Smooth muscle cell (in vitro differentiated cells): ENCODE results near the gene ANKS1A. TPM values are rescaled to one million over a fixed set of nuclear protein-coding genes. Genes with fewer than 3 reads are reported as not detected.

ENCODE experiments used
- DNase-seq: peaks from one replicate; lab custom pipeline; 2025; ENCODE audit not compliant: unreplicated experiment; lab: John Stamatoyannopoulos, UW
- H2AFZ ChIP-seq: fragments of 200-600 bp; sonication (generic); 2 replicates; pipeline ENCODE4 v1.6.0; 2016; ENCODE audit warnings: antibody characterized with exemption, low read depth, mild to moderate bottlenecking
- H3F3A ChIP-seq: fragments of 200-600 bp; sonication (generic); 2 replicates; pipeline ENCODE4 v1.6.0; 2017; ENCODE audit warnings: antibody characterized with exemption, low read depth
- H3K27ac ChIP-seq: fragments of 200-600 bp; sonication (generic); 2 replicates; pipeline ENCODE4 v1.5.1; 2016; ENCODE audit warnings: low read depth, mild to moderate bottlenecking
- H3K27me3 ChIP-seq: fragments of 200-600 bp; sonication (generic); 2 replicates; pipeline ENCODE4 v1.6.1; 2016; ENCODE audit warnings: low read depth, mild to moderate bottlenecking
- H3K36me3 ChIP-seq: fragments of 200-600 bp; sonication (generic); 2 replicates; pipeline ENCODE4 v1.5.1; 2016; ENCODE audit warnings: low read depth
- H3K4me1 ChIP-seq: fragments of 200-600 bp; sonication (generic); 2 replicates; pipeline ENCODE4 v1.5.1; 2016; ENCODE audit warnings: low read depth
- H3K4me2 ChIP-seq: fragments of 200-600 bp; sonication (generic); 2 replicates; pipeline ENCODE4 v1.6.0; 2016; ENCODE audit warnings: mild to moderate bottlenecking
- H3K4me3 ChIP-seq: fragments of 200-600 bp; sonication (generic); 2 replicates; pipeline ENCODE4 v1.5.1; 2016; ENCODE audit warnings: mild to moderate bottlenecking
- H3K79me2 ChIP-seq: fragments of 200-600 bp; sonication (generic); 2 replicates; pipeline ENCODE4 v1.6.0; 2016; ENCODE audit warnings: low read depth, mild to moderate bottlenecking
- H3K9ac ChIP-seq: fragments of 200-600 bp; sonication (generic); 2 replicates; pipeline ENCODE4 v1.6.0; 2016; ENCODE audit warnings: low read depth
- H3K9me3 ChIP-seq: fragments of 200-600 bp; sonication (generic); replicated peaks from 2 replicates; pipeline ENCODE4 v1.5.1; 2016; ENCODE audit warnings: low read depth
- H4K20me1 ChIP-seq: fragments of 200-600 bp; sonication (generic); 2 replicates; pipeline ENCODE4 v1.6.0; 2016; ENCODE audit warnings: low read depth
- WGBS: methylation state at CpG from one replicate; pipeline ENCODE4 v1.1.7; 2016; ENCODE audit warnings: low lambda C conversion rate; 5-methylcytosine and 5-hydroxymethylcytosine counted together
- polyA plus RNA-seq: library from polyadenylated mRNA; unstranded; fragments of >200 nt; fragmentation: Nextera tagmentation; extraction: Ambion mirVana; gene quantifications from 2 replicates; pipeline ENCODE4 v1.2.1, GENCODE V29; 2016
- total RNA-seq: library from RNA; depleted of rRNA; stranded (reverse); fragments of >200 nt; gene quantifications from 2 replicates; pipeline ENCODE4 v1.2.3, GENCODE V29; 2014
- TF ChIP-seq, protein P1 (sequence below): fragments of 200-600 bp; sonication (generic); IDR thresholded peaks from 2 replicates; pipeline ENCODE4 v1.5.1; 2017; ENCODE audit warnings: borderline replicate concordance, mild to moderate bottlenecking, antibody characterized with exemption; ENCODE audit not compliant: insufficient read depth, poor library complexity, severe bottlenecking

The ANKS1A gene
- total and polyA plus RNA-seq, 2 experiments from 2014 or later = 28.9 to 39.2 TPM

DNA sequence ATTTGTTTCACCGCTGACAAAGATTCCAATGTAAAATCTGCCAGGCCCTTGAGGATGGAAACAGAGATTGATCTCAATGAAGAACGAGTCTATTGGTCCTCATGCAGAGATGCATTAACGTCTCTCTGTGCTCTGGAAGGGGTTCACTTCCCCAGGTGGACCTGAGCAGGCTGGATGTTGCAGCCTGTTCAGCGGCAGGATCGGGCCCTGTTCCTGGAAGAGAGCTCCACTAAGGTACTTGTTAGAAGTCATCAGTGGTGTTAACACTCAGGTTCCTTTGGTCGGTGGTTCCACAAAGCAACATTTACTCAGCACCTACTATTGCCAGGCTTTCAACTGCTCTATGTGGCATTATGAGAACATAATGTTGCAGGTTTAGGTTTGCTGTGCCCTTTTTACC is 144.6 kb downstream of the ANKS1A start:
- H3K9ac ChIP-seq = no peak overlapping the region
- H3K27ac ChIP-seq = no peak overlapping the region
- H3K4me3 ChIP-seq = no peak overlapping the region
- DNase-seq = no peak
- peaks cover 56% of the 10 kb centered on the region for H3K79me2 ChIP-seq
- H3F3A ChIP-seq = peaks cover 9% of the 10 kb centered on the region
- peaks cover 21% of the 10 kb centered on the region for H3K4me1 ChIP-seq
- H4K20me1 ChIP-seq = peaks cover 3% of the 10 kb centered on the region
- H3K9me3 ChIP-seq = no peaks in the 10 kb centered on the region
- H3K4me2 ChIP-seq = no peak overlapping the region
- WGBS = 95% methylated on average over 6 of the region's 6 CpGs
- H3K36me3 ChIP-seq = no peaks in the 10 kb centered on the region
- H3K27me3 ChIP-seq = no peaks in the 10 kb centered on the region
- no peak overlapping the region for H2AFZ ChIP-seq
- TF ChIP-seq, protein P1, sequence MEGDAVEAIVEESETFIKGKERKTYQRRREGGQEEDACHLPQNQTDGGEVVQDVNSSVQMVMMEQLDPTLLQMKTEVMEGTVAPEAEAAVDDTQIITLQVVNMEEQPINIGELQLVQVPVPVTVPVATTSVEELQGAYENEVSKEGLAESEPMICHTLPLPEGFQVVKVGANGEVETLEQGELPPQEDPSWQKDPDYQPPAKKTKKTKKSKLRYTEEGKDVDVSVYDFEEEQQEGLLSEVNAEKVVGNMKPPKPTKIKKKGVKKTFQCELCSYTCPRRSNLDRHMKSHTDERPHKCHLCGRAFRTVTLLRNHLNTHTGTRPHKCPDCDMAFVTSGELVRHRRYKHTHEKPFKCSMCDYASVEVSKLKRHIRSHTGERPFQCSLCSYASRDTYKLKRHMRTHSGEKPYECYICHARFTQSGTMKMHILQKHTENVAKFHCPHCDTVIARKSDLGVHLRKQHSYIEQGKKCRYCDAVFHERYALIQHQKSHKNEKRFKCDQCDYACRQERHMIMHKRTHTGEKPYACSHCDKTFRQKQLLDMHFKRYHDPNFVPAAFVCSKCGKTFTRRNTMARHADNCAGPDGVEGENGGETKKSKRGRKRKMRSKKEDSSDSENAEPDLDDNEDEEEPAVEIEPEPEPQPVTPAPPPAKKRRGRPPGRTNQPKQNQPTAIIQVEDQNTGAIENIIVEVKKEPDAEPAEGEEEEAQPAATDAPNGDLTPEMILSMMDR = no peak

DNA sequence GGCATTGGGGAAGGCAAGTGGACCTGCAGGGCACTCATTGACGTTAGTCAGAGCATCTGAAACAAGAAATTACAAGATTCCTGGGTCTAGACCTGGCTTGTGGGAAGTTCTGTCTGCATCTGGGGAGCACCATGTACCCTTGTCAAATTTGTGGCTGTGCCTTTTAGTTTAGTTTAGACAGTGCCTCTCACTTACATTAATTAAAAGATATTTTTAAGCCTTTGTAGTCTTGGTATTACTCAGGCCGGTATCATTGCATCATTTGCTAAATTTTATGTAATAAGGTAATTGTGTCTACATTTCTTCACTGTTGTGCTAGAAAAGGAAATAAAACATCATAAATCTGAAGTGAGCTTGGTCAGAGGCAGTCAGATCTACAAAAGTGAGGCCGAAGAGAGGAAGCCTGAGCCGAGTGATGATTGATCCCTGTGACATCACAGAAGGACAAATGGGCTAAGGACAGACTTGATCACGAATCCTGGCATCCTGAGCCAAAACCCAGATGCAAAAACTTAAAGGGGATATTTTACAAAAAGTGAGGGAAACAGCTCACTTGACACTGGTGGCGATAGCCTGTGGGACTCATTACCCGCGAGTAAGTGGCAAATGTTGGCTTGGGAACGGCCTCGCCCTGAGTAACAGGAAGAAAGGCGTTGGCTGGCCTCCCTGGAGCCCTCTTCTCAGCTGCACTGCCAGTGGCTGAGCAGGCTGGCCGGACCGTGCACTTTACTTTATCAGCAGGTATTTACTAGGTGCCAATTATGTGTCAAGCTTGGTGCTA is 145.5 kb downstream of the ANKS1A start:
- Histone ChIP-seq H3K9ac (no peak overlapping the region), H3K4me2 (no peak overlapping the region), H3K79me2 (peaks cover 59% of the 10 kb centered on the region), H3K4me3 (no peak overlapping the region), H3K27me3 (no peaks in the 10 kb centered on the region), H3K4me1 (peaks cover 21% of the 10 kb centered on the region), H3K36me3 (no peaks in the 10 kb centered on the region), H4K20me1 (peaks cover 3% of the 10 kb centered on the region), H2AFZ (no peak overlapping the region), H3F3A (peaks cover 13% of the 10 kb centered on the region), H3K9me3 (no peaks in the 10 kb centered on the region), H3K27ac (peak overlapping the region; percentile 27)
- no peak for DNase-seq
- TF ChIP-seq, protein P1 = no peak
- WGBS = 81% methylated on average over 13 of the region's 13 CpGs

DNA sequence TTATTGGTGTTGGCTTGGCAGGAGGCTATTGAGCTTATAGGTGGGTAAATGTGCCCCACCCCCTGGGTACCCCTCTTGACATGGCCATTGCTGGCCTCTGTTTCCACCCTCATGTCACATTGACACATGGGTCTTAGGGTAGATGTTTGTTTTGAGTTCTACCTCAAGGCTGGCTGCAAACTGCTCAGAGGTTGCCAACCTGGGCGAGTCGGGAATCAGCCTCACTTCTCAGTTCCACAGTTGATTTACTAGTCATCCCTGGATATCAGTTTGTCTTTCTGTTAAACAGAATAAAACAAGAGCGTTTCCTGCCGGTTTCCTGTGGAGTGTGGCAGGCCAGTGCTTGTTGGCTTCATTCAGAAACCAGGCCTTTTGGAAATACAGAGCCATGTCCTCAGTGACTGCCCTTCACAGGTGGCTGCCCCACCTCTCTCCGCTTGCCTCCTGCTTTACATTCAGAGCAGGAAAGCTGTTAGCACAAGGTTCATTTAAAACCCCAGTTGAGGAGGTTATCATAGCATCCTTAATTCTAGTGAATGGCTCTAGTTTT is 146.5 kb downstream of the ANKS1A start:
- no peaks in the 10 kb centered on the region for H3K36me3 ChIP-seq
- H2AFZ ChIP-seq = no peak overlapping the region
- no peak overlapping the region for H3K4me3 ChIP-seq
- H3K27me3 ChIP-seq = no peaks in the 10 kb centered on the region
- H3K9ac ChIP-seq = no peak overlapping the region
- H3F3A ChIP-seq = peaks cover 17% of the 10 kb centered on the region
- TF ChIP-seq, protein P1 = no peak
- no peak overlapping the region for H3K4me2 ChIP-seq
- H4K20me1 ChIP-seq = peaks cover 3% of the 10 kb centered on the region
- H3K27ac ChIP-seq = no peak overlapping the region
- peaks cover 21% of the 10 kb centered on the region for H3K4me1 ChIP-seq
- no peaks in the 10 kb centered on the region for H3K9me3 ChIP-seq
- H3K79me2 ChIP-seq = peaks cover 61% of the 10 kb centered on the region
- WGBS = 87% methylated on average over 5 of the region's 5 CpGs
- DNase-seq = no peak
